Mesendoderm (in vitro differentiated cells): Measurements from ENCODE around the gene TACSTD2.
"Not testable (repeated sequence)": the region's sequence is repeated elsewhere in the genome, so short reads cannot be mapped to it uniquely, and the experiment has no call there.

Source experiments
- DNase-seq: peaks from one replicate; pipeline ENCODE4 v3.0.0; 2013
- H2AK5ac ChIP-seq: 2 replicates; pipeline ENCODE4 v1.6.1; 2013; ENCODE audit warnings: low read length, inconsistent platforms
- H2BK120ac ChIP-seq: 2 replicates; pipeline ENCODE4 v1.6.1; 2013; ENCODE audit warnings: low read depth, mild to moderate bottlenecking, low read length, moderate library complexity, mixed read lengths
- H2BK15ac ChIP-seq: replicated peaks from 2 replicates; pipeline ENCODE4 v1.6.1; 2013; ENCODE audit warnings: low read depth, mild to moderate bottlenecking, moderate library complexity
- H2BK5ac ChIP-seq: 2 replicates; pipeline ENCODE4 v1.6.1; 2013; ENCODE audit warnings: low read length, inconsistent platforms
- H3K18ac ChIP-seq: 2 replicates; pipeline ENCODE4 v1.6.1; 2013; ENCODE audit warnings: mild to moderate bottlenecking, low read length, mixed read lengths
- H3K23ac ChIP-seq: one replicate; pipeline ENCODE4 v1.6.1; 2013; ENCODE audit warnings: low read length
- H3K27ac ChIP-seq: 2 replicates; pipeline ENCODE4 v1.5.1; 2013; ENCODE audit warnings: low read depth, mild to moderate bottlenecking, inconsistent platforms, low read length, moderate library complexity
- H3K27me3 ChIP-seq: 2 replicates; pipeline ENCODE4 v1.6.1; 2013; ENCODE audit warnings: low read length, control low read depth, mild to moderate bottlenecking, inconsistent platforms; ENCODE audit not compliant: insufficient read depth, poor library complexity
- H3K36me3 ChIP-seq: 2 replicates; pipeline ENCODE4 v1.6.1; 2013; ENCODE audit warnings: low read length, inconsistent platforms; ENCODE audit not compliant: control insufficient read depth, insufficient read depth
- H3K4ac ChIP-seq: one replicate; pipeline ENCODE4 v1.6.1; 2013; ENCODE audit warnings: low read depth, mild to moderate bottlenecking, low read length, moderate library complexity
- H3K4me1 ChIP-seq: 2 replicates; pipeline ENCODE4 v1.6.1; 2013; ENCODE audit warnings: low read depth, low read length, inconsistent platforms; ENCODE audit not compliant: control insufficient read depth
- H3K4me2 ChIP-seq: 2 replicates; pipeline ENCODE4 v1.6.1; 2013; ENCODE audit warnings: low read length
- H3K4me3 ChIP-seq: 2 replicates; pipeline ENCODE4 v1.5.1; 2013; ENCODE audit warnings: mild to moderate bottlenecking, low read length
- H3K56ac ChIP-seq: one replicate; pipeline ENCODE4 v1.6.1; 2013; ENCODE audit warnings: low read length
- H3K79me1 ChIP-seq: 2 replicates; pipeline ENCODE4 v1.6.1; 2013; ENCODE audit warnings: low read length, inconsistent platforms
- H3K79me2 ChIP-seq: 2 replicates; pipeline ENCODE4 v1.6.1; 2013; ENCODE audit warnings: mild to moderate bottlenecking, low read length; ENCODE audit not compliant: control insufficient read depth, insufficient read depth
- H3K9ac ChIP-seq: 2 replicates; pipeline ENCODE4 v1.6.1; 2013; ENCODE audit warnings: low read length, inconsistent platforms
- H4K5ac ChIP-seq: one replicate; pipeline ENCODE4 v1.6.1; 2013; ENCODE audit warnings: low read length
- H4K8ac ChIP-seq: one replicate; pipeline ENCODE4 v1.6.1; 2013; ENCODE audit warnings: low read depth, mild to moderate bottlenecking, control low read depth, low read length, moderate library complexity
- WGBS: extraction: QIAGEN DNeasy Blood & Tissue Kit; methylation state at CpG from one replicate; pipeline ENCODE4 v1.1.7; 2013; ENCODE audit warnings: low lambda C conversion rate, missing lambda C conversion rate; ENCODE audit not compliant: insufficient coverage; ENCODE audit errors: extremely low coverage; 5-methylcytosine and 5-hydroxymethylcytosine counted together

The TACSTD2 gene

DNA sequence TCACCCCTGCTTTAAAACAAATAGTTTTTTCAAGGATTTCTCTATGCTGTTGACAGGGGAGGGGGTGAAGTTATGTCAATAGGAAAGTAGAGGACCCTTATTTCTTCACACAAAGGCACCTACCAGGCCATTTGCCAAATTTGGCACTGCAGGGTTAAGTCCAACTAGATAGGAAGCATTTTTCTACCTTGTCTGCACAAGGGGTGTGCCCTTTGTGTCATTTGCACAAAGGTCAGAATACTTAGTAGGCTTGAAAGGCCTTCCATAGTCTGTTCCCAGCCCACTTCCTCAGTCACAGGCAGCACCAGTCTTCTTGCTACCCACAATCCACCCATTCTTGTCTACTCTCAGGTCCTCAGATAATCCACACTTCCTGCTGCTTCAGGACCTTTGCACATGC is 7.0 kb downstream of the TACSTD2 start:
- no peak overlapping the region for H3K23ac ChIP-seq
- H4K8ac ChIP-seq = no peak overlapping the region
- H3K27ac ChIP-seq = no peak overlapping the region
- no peak overlapping the region for H2BK5ac ChIP-seq
- no peak overlapping the region for H3K4me2 ChIP-seq
- no peak overlapping the region for H2BK15ac ChIP-seq
- no peak overlapping the region for H2BK120ac ChIP-seq
- no peak overlapping the region for H3K4ac ChIP-seq
- no peaks in the 10 kb centered on the region for H3K36me3 ChIP-seq
- H4K5ac ChIP-seq = no peak overlapping the region
- no peaks in the 10 kb centered on the region for H3K79me1 ChIP-seq
- H3K18ac ChIP-seq = no peak overlapping the region
- peaks cover 5% of the 10 kb centered on the region for H3K4me1 ChIP-seq
- H3K4me3 ChIP-seq = no peak overlapping the region
- H3K79me2 ChIP-seq = no peaks in the 10 kb centered on the region
- no peak overlapping the region for H2AK5ac ChIP-seq
- no peak overlapping the region for H3K56ac ChIP-seq
- H3K9ac ChIP-seq = no peak overlapping the region
- H3K27me3 ChIP-seq = no peaks in the 10 kb centered on the region
- no peak for DNase-seq

DNA sequence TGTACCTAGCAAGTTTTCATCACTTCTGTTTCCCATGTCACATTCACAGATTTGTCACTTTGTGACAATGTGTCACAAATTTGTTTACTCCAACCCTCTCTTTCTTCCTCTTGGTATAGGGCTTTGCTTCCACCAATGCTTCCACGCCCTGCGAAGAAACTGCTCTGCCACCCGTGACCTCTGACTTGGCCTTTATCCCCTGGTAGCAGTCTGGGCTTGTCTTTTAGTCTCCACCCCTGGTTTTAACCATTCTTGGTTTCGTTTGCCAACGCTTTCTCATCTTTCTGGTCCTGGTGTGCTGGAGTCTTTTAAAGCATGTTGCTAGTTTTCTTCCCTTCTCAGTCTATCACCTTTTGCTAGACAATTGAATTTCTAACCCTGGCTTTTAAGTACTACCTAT is 8.1 kb downstream of the TACSTD2 start:
- H3K4me1 ChIP-seq = peaks cover 5% of the 10 kb centered on the region
- H2BK5ac ChIP-seq = no peak overlapping the region
- DNase-seq = no peak
- no peak overlapping the region for H2BK120ac ChIP-seq
- H2BK15ac ChIP-seq = no peak overlapping the region
- WGBS = no CpG with 5 or more reads among the region's 5 CpGs
- H3K79me2 ChIP-seq = no peaks in the 10 kb centered on the region
- H3K4me3 ChIP-seq = no peak overlapping the region
- H3K27ac ChIP-seq = no peak overlapping the region
- H3K79me1 ChIP-seq = no peaks in the 10 kb centered on the region
- H4K8ac ChIP-seq = no peak overlapping the region
- H3K27me3 ChIP-seq = no peaks in the 10 kb centered on the region
- no peak overlapping the region for H3K23ac ChIP-seq
- no peak overlapping the region for H3K56ac ChIP-seq
- H3K4me2 ChIP-seq = no peak overlapping the region
- H3K4ac ChIP-seq = no peak overlapping the region
- no peak overlapping the region for H3K18ac ChIP-seq
- no peaks in the 10 kb centered on the region for H3K36me3 ChIP-seq
- no peak overlapping the region for H2AK5ac ChIP-seq
- H3K9ac ChIP-seq = no peak overlapping the region
- no peak overlapping the region for H4K5ac ChIP-seq

DNA sequence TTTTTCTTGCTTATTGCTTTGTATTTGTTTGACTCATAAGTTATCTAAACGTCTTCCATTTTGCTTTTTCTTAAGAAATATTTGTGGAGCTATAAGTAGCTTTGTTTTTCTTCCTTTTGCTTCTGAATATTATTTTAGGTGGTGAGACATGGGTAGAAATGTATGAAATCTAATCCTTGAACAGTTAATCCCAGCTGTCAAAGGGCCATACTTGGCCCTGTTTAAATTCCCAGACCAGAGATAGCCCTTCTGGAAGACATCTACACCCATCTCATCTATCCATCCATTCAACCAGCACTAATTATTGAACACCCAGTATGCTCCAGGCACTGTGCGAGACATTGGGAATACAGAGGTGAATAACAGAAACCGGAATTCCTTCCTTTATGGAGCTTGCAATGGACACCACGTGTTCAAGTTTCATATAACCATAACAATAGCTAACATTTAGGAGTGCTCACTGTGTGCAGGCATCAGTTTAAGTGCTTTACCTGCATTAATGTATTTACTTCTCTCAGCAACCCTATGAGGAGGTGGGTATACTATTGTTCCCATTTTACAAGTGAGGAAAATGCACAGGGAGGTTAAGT is 8.7 kb downstream of the TACSTD2 start:
- peaks cover 3% of the 10 kb centered on the region for H3K4me1 ChIP-seq
- H2BK15ac ChIP-seq = no peak overlapping the region
- no peak overlapping the region for H3K27ac ChIP-seq
- H4K5ac ChIP-seq = no peak overlapping the region
- no peaks in the 10 kb centered on the region for H3K36me3 ChIP-seq
- no peak overlapping the region for H2BK120ac ChIP-seq
- H3K27me3 ChIP-seq = no peaks in the 10 kb centered on the region
- H3K9ac ChIP-seq = no peak overlapping the region
- no peak overlapping the region for H3K4me3 ChIP-seq
- H3K23ac ChIP-seq = no peak overlapping the region
- no peak overlapping the region for H3K4me2 ChIP-seq
- no peaks in the 10 kb centered on the region for H3K79me1 ChIP-seq
- H3K4ac ChIP-seq = no peak overlapping the region
- H2AK5ac ChIP-seq = no peak overlapping the region
- H2BK5ac ChIP-seq = no peak overlapping the region
- no peaks in the 10 kb centered on the region for H3K79me2 ChIP-seq
- no CpG with 5 or more reads among the region's 4 CpGs for WGBS
- H3K56ac ChIP-seq = no peak overlapping the region
- H3K18ac ChIP-seq = no peak overlapping the region
- DNase-seq = no peak
- H4K8ac ChIP-seq = no peak overlapping the region

DNA sequence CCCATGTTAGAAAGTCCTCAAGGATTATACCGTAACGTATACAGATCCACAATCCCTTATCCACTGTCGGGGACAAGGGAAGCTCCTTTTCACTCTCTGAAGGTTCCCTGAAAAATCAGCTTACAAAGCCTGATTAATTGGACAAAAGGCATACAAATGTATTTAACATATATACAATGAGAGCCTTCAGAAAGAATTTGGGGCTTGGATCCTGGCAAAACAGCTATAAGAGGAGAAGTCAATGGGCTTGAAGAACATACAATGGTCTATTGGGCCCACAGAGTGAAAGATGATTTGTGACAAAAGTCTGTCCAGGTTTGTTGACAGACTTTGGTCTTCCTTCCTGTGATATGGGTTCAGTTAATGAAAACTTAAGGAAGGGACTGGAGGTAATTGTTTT is 10.7 kb downstream of the TACSTD2 start:
- no peak overlapping the region for H3K18ac ChIP-seq
- no CpG with 5 or more reads among the region's 3 CpGs for WGBS
- no peak overlapping the region for H2BK15ac ChIP-seq

DNA sequence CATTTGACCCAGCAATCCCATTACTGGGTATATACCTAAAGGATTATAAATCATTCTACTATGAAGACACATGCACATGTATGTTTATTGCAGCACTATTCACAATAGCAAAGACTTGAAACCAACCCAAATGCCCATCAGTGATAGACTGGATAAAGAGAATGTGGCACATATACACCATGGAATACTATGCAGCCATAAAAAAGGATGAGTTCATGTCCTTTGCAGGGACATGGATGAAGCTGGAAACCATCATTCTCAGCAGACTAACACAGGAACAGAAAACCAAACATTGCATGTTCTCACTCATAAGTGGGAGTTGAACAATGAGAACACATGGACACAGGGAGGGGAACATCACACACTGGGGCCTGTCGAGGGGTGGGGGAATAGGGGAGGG is 13.3 kb downstream of the TACSTD2 start:
- not testable (repeated sequence) for H2BK15ac ChIP-seq, H3K27ac ChIP-seq, H3K36me3 ChIP-seq, H2BK5ac ChIP-seq, H3K18ac ChIP-seq, H3K4me3 ChIP-seq, H2AK5ac ChIP-seq, H3K4ac ChIP-seq, H4K8ac ChIP-seq, H3K79me2 ChIP-seq, H3K56ac ChIP-seq, H3K4me2 ChIP-seq, H3K27me3 ChIP-seq, H3K4me1 ChIP-seq, H4K5ac ChIP-seq, DNase-seq, H3K79me1 ChIP-seq, H3K9ac ChIP-seq, H3K23ac ChIP-seq, H2BK120ac ChIP-seq
- no CpG with 5 or more reads among the region's 1 CpG for WGBS

More for the DNA sequence above, 10.7 kb downstream of the TACSTD2 start:
- no peak overlapping the region for H3K4ac ChIP-seq
- H3K9ac ChIP-seq = no peak overlapping the region
- no peak overlapping the region for H3K56ac ChIP-seq
- H3K36me3 ChIP-seq = no peaks in the 10 kb centered on the region
- H3K4me3 ChIP-seq = no peak overlapping the region
- peaks cover 3% of the 10 kb centered on the region for H3K4me1 ChIP-seq
- H4K5ac ChIP-seq = no peak overlapping the region
- no peaks in the 10 kb centered on the region for H3K27me3 ChIP-seq
- no peak overlapping the region for H2BK120ac ChIP-seq
- H2BK5ac ChIP-seq = no peak overlapping the region
- H3K27ac ChIP-seq = no peak overlapping the region
- H2AK5ac ChIP-seq = no peak overlapping the region
- H4K8ac ChIP-seq = no peak overlapping the region
- no peak overlapping the region for H3K23ac ChIP-seq
- H3K4me2 ChIP-seq = no peak overlapping the region
- no peaks in the 10 kb centered on the region for H3K79me2 ChIP-seq
- no peaks in the 10 kb centered on the region for H3K79me1 ChIP-seq
- DNase-seq = no peak

DNA sequence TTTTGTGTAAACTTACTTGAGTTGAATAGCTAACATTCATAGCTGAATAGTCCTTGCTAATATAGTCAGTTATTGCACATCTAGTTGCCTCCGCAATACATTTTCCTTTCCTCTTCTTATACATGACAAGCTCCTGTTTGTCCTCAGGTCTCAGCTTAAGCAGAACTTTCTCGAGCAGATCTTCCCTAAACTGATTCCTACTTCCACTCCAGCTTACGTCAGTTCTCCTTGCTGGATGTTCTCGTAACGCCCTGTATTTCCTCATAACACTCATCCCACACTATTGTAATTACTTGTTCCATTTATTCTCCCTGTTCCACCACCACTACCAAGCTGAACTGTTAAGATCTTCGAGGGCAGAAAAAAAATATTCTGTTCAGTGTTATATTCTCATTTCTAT is 15.4 kb downstream of the TACSTD2 start:
- H4K5ac ChIP-seq = no peak overlapping the region
- no peaks in the 10 kb centered on the region for H3K79me1 ChIP-seq
- no peak overlapping the region for H2BK5ac ChIP-seq
- no peak for DNase-seq
- H3K27me3 ChIP-seq = no peaks in the 10 kb centered on the region
- H3K4me1 ChIP-seq = no peaks in the 10 kb centered on the region
- no peak overlapping the region for H3K27ac ChIP-seq
- H3K79me2 ChIP-seq = no peaks in the 10 kb centered on the region
- H4K8ac ChIP-seq = no peak overlapping the region
- H2AK5ac ChIP-seq = no peak overlapping the region
- H3K4ac ChIP-seq = no peak overlapping the region
- H3K18ac ChIP-seq = no peak overlapping the region
- no CpG with 5 or more reads among the region's 6 CpGs for WGBS
- H3K36me3 ChIP-seq = no peaks in the 10 kb centered on the region
- no peak overlapping the region for H2BK15ac ChIP-seq
- no peak overlapping the region for H3K4me2 ChIP-seq
- no peak overlapping the region for H3K9ac ChIP-seq
- no peak overlapping the region for H2BK120ac ChIP-seq
- H3K23ac ChIP-seq = no peak overlapping the region
- no peak overlapping the region for H3K56ac ChIP-seq
- H3K4me3 ChIP-seq = no peak overlapping the region
